ENCODE measurements around the gene ELOVL6.

The ELOVL6 gene

GRCh38 chr4:110004556-110004955 is 193.9 kb downstream of the ELOVL6 start:
- no peak overlapping the region for H3K4me3 ChIP-seq (ENCODE audit: control insufficient read depth, low read depth, low read length)

GRCh38 chr4:110003401-110004187 is 194.8 kb downstream of the ELOVL6 start:
- no peak for TF ChIP-seq CTCF (conservative IDR thresholded peaks at IDR 0.05; ENCODE audit: control insufficient read depth, insufficient read depth, low read depth, low read length)
- H3K4me3 ChIP-seq (ENCODE audit: control insufficient read depth, low read depth, low read length), result no peak overlapping the region
- peak; percentile 16 for DNase-seq (ENCODE audit: low read depth)

More at GRCh38 chr4:110004556-110004955, 193.9 kb downstream of the ELOVL6 start:
- no peak for TF ChIP-seq CTCF (conservative IDR thresholded peaks at IDR 0.05; ENCODE audit: control insufficient read depth, insufficient read depth, low read depth, low read length)
- no peak for DNase-seq (ENCODE audit: low read depth)

- no peak for TF ChIP-seq CTCF (conservative IDR thresholded peaks at IDR 0.05; ENCODE audit: control insufficient read depth, insufficient read depth, low read depth, low read length)
- no peak overlapping the region for H3K4me3 ChIP-seq (ENCODE audit: control insufficient read depth, low read depth, low read length)
- no peak for DNase-seq (ENCODE audit: low read depth)
Measured at GRCh38 chr4:110002326-110002725, 196.1 kb downstream of the ELOVL6 start.

- DNase-seq (ENCODE audit: low read depth), result no peak
- no peak for TF ChIP-seq CTCF (conservative IDR thresholded peaks at IDR 0.05; ENCODE audit: control insufficient read depth, insufficient read depth, low read depth, low read length)
- H3K4me3 ChIP-seq (ENCODE audit: control insufficient read depth, low read depth, low read length), result no peak overlapping the region
Measured at GRCh38 chr4:109999585-109999912, 198.9 kb downstream of the ELOVL6 start.

- peak; percentile 70 for TF ChIP-seq CTCF (conservative IDR thresholded peaks at IDR 0.05; ENCODE audit: control insufficient read depth, insufficient read depth, low read depth, low read length)
- DNase-seq (ENCODE audit: low read depth), result peak; percentile 71
- H3K4me3 ChIP-seq (ENCODE audit: control insufficient read depth, low read depth, low read length), result no peak overlapping the region
Measured at GRCh38 chr4:109998867-109999584, 199.4 kb downstream of the ELOVL6 start.

GRCh38 chr4:109996526-109996925 is 201.9 kb downstream of the ELOVL6 start:
- DNase-seq (ENCODE audit: low read depth), result no peak

More at GRCh38 chr4:109996526-109996925, 201.9 kb downstream of the ELOVL6 start:
- TF ChIP-seq CTCF (conservative IDR thresholded peaks at IDR 0.05; ENCODE audit: control insufficient read depth, insufficient read depth, low read depth, low read length), result no peak
- no peak overlapping the region for H3K4me3 ChIP-seq (ENCODE audit: control insufficient read depth, low read depth, low read length)

Data from fibroblast of mammary gland (primary cell).